HEK293 (cell line): ENCODE measurements around the gene ANKRD50.

Source experiments
- CTCF ChIA-PET: fragments of 350-600 bp; formaldehyde crosslinking; extraction: SDS; loops from one replicate; lab custom pipeline; 2021; ENCODE audit warnings: antibody characterized with exemption; lab: Yijun Ruan, JAX
- POLR2A ChIA-PET: fragments of 300-600 bp; formaldehyde crosslinking; extraction: SDS; loops from one replicate; lab custom pipeline; 2020; ENCODE audit warnings: antibody characterized with exemption, inconsistent platforms; lab: Yijun Ruan, JAX
- H3K27ac ChIP-seq: fragments of 200-500 bp; sonication (Bioruptor generic); 2 replicates; pipeline ENCODE4 v1.5.1; 2014; ENCODE audit warnings: low read depth, low read length, control low read depth, inconsistent platforms; ENCODE audit errors: extremely low read depth
- H3K36me3 ChIP-seq, 2 experiments: fragments of 200-500 bp in 1 of 2; sonication (Bioruptor generic) in 1 of 2; 1 replicate in 1 of 2; 2 replicates in 1 of 2; pipeline ENCODE4 v1.5.1; 2014 to 2017; ENCODE audit warnings: inconsistent platforms in 2 of 2, low read length in 2 of 2; ENCODE audit not compliant: control insufficient read depth in 2 of 2, insufficient read depth in 1 of 2
- H3K4me1 ChIP-seq: fragments of 200-500 bp; sonication (Bioruptor generic); 2 replicates; pipeline ENCODE4 v1.5.1; 2014; ENCODE audit warnings: mild to moderate bottlenecking, low read length, inconsistent platforms; ENCODE audit not compliant: control insufficient read depth, insufficient read depth
- H3K4me3 ChIP-seq: 2 replicates; pipeline ENCODE4 v1.5.1; 2011; ENCODE audit warnings: low read depth, mild to moderate bottlenecking, control low read depth, low read length, moderate library complexity
- H3K9me3 ChIP-seq: fragments of 200-500 bp; sonication (Bioruptor generic); 2 replicates; pipeline ENCODE4 v1.5.1; 2014; ENCODE audit warnings: low read depth, low read length, inconsistent platforms; ENCODE audit not compliant: control insufficient read depth, insufficient read depth
- BCL11A ChIP-seq: fragments of 450-650 bp; formaldehyde crosslinking; IDR thresholded peaks from 2 replicates; pipeline ENCODE4 v1.5.1; 2016; ENCODE audit warnings: low read depth, missing biosample characterization, missing genetic modification characterization
- GLIS2 ChIP-seq: fragments of 450-650 bp; formaldehyde crosslinking; IDR thresholded peaks from 2 replicates; pipeline ENCODE4 v1.5.1; 2016; ENCODE audit warnings: missing biosample characterization, missing genetic modification characterization
- KLF8 ChIP-seq: fragments of 450-650 bp; formaldehyde crosslinking; IDR thresholded peaks from 2 replicates; pipeline ENCODE4 v1.5.1; 2016; ENCODE audit warnings: missing biosample characterization, missing genetic modification characterization
- REPIN1 ChIP-seq: fragments of 450-650 bp; formaldehyde crosslinking; IDR thresholded peaks from 2 replicates; pipeline ENCODE4 v1.5.1; 2017; ENCODE audit warnings: missing biosample characterization, missing genetic modification characterization, low read depth
- SCRT1 ChIP-seq: fragments of 450-650 bp; formaldehyde crosslinking; IDR thresholded peaks from 2 replicates; pipeline ENCODE4 v1.5.1; 2016; ENCODE audit warnings: missing biosample characterization, missing genetic modification characterization, borderline replicate concordance
- SP3 ChIP-seq: fragments of 450-650 bp; formaldehyde crosslinking; IDR thresholded peaks from 2 replicates; pipeline ENCODE4 v1.5.1; 2016; ENCODE audit warnings: missing biosample characterization, missing genetic modification characterization
- ZBTB6 ChIP-seq: fragments of 450-650 bp; formaldehyde crosslinking; IDR thresholded peaks from 2 replicates; pipeline ENCODE4 v1.5.1; 2017; ENCODE audit warnings: missing biosample characterization, missing genetic modification characterization
- ZFP37 ChIP-seq: fragments of 450-650 bp; formaldehyde crosslinking; IDR thresholded peaks from 2 replicates; pipeline ENCODE4 v1.5.1; 2016; ENCODE audit warnings: missing biosample characterization, missing genetic modification characterization
- ZFP41 ChIP-seq: fragments of 450-650 bp; formaldehyde crosslinking; IDR thresholded peaks from 2 replicates; pipeline ENCODE4 v1.5.1; 2016; ENCODE audit warnings: missing biosample characterization, missing genetic modification characterization, borderline replicate concordance
- ZIC2 ChIP-seq: fragments of 450-650 bp; formaldehyde crosslinking; IDR thresholded peaks from 2 replicates; pipeline ENCODE4 v1.5.1; 2016; ENCODE audit warnings: missing biosample characterization, missing genetic modification characterization
- ZNF155 ChIP-seq: fragments of 450-650 bp; formaldehyde crosslinking; IDR thresholded peaks from 2 replicates; pipeline ENCODE4 v1.5.1; 2016; ENCODE audit warnings: missing biosample characterization, missing genetic modification characterization
- ZNF157 ChIP-seq: fragments of 450-650 bp; formaldehyde crosslinking; IDR thresholded peaks from 2 replicates; pipeline ENCODE4 v1.5.1; 2016; ENCODE audit warnings: missing biosample characterization, missing genetic modification characterization
- ZNF16 ChIP-seq: fragments of 450-650 bp; formaldehyde crosslinking; IDR thresholded peaks from 2 replicates; pipeline ENCODE4 v1.5.1; 2016; ENCODE audit warnings: low read depth, missing biosample characterization, missing genetic modification characterization
- ZNF221 ChIP-seq: fragments of 450-650 bp; formaldehyde crosslinking; IDR thresholded peaks from 2 replicates; pipeline ENCODE4 v1.5.1; 2017; ENCODE audit warnings: missing biosample characterization, missing genetic modification characterization, borderline replicate concordance
- ZNF350 ChIP-seq: fragments of 450-650 bp; formaldehyde crosslinking; IDR thresholded peaks from 2 replicates; pipeline ENCODE4 v1.5.0; 2017; ENCODE audit warnings: missing biosample characterization, mild to moderate bottlenecking, missing genetic modification characterization
- ZNF37A ChIP-seq: fragments of 450-650 bp; IDR thresholded peaks from 2 replicates; pipeline ENCODE4 v1.5.1; 2018; ENCODE audit warnings: missing biosample characterization, missing genetic modification characterization
- ZNF394 ChIP-seq: fragments of 450-650 bp; formaldehyde crosslinking; IDR thresholded peaks from 2 replicates; pipeline ENCODE4 v1.5.1; 2016; ENCODE audit warnings: missing biosample characterization, missing genetic modification characterization, mild to moderate bottlenecking, moderate library complexity, borderline replicate concordance
- ZNF398 ChIP-seq: fragments of 450-650 bp; formaldehyde crosslinking; IDR thresholded peaks from 2 replicates; pipeline ENCODE4 v1.5.1; 2017; ENCODE audit warnings: missing biosample characterization, missing genetic modification characterization
- ZNF449 ChIP-seq: fragments of 450-650 bp; formaldehyde crosslinking; IDR thresholded peaks from 2 replicates; pipeline ENCODE4 v1.5.1; 2017; ENCODE audit warnings: missing biosample characterization, mild to moderate bottlenecking, missing genetic modification characterization, moderate library complexity
- ZNF548 ChIP-seq: fragments of 450-650 bp; formaldehyde crosslinking; IDR thresholded peaks from 2 replicates; pipeline ENCODE4 v1.5.1; 2016; ENCODE audit warnings: missing biosample characterization, missing genetic modification characterization
- ZNF704 ChIP-seq: fragments of 450-650 bp; formaldehyde crosslinking; IDR thresholded peaks from 2 replicates; pipeline ENCODE4 v1.5.1; 2016; ENCODE audit warnings: missing biosample characterization, missing genetic modification characterization
- ZNF707 ChIP-seq: fragments of 450-650 bp; formaldehyde crosslinking; IDR thresholded peaks from 2 replicates; pipeline ENCODE4 v1.5.1; 2016; ENCODE audit warnings: missing biosample characterization, missing genetic modification characterization
- ZSCAN16 ChIP-seq: fragments of 450-650 bp; formaldehyde crosslinking; IDR thresholded peaks from 2 replicates; pipeline ENCODE4 v1.5.1; 2016; ENCODE audit warnings: missing biosample characterization, missing genetic modification characterization
- TF ChIP-seq, protein P1 (sequence below): sonication (generic); formaldehyde crosslinking; IDR thresholded peaks from 2 replicates; pipeline ENCODE4 v1.8.1; 2022; ENCODE audit warnings: mild to moderate bottlenecking, moderate library complexity, missing genetic modification reagents
- TF ChIP-seq, protein P2 (sequence below): fragments of 450-650 bp; formaldehyde crosslinking; optimal IDR thresholded peaks from 2 replicates; pipeline ENCODE3; 2016; ENCODE audit warnings: missing biosample characterization, mild to moderate bottlenecking, missing genetic modification characterization
- TF ChIP-seq, protein P3 (sequence below): fragments of 450-650 bp; formaldehyde crosslinking; IDR thresholded peaks from 2 replicates; pipeline ENCODE4 v1.5.1; 2016; ENCODE audit warnings: missing biosample characterization, missing genetic modification characterization

ANKRD50 gene

DNA sequence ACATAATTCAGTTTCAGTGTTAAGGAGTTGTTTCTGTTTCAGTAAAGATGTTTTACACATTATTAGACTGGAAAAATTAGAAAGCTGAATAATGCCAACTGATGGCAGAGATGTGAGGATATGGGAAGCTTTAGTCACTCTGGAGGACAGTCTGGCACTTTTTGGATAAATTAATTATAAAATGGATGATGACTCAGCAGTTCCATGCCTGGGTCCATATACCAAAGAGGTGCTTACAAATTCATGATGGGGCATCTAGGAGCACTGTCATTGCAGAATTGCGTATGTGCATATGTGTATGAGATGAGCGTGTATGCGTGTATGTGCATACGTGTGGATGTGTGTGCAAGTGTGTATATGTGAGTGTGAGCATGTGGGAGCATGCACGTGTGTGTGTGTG, 31.2 kb upstream of the ANKRD50 start:
- POLR2A ChIA-PET = no interaction called here
- Histone ChIP-seq H3K36me3 (no peaks in the 10 kb centered on the region), H3K4me1 (no peaks in the 10 kb centered on the region), H3K9me3 (no peaks in the 10 kb centered on the region)
- CTCF ChIA-PET = no interaction called here
- TF ChIP-seq ZNF221 = no peak
- TF ChIP-seq ZFP41 (tag by site-specific recombination) = no peak
- TF ChIP-seq SP3 (tag by site-specific recombination) = no peak
- no peak for TF ChIP-seq ZNF548
- TF ChIP-seq, protein P1, sequence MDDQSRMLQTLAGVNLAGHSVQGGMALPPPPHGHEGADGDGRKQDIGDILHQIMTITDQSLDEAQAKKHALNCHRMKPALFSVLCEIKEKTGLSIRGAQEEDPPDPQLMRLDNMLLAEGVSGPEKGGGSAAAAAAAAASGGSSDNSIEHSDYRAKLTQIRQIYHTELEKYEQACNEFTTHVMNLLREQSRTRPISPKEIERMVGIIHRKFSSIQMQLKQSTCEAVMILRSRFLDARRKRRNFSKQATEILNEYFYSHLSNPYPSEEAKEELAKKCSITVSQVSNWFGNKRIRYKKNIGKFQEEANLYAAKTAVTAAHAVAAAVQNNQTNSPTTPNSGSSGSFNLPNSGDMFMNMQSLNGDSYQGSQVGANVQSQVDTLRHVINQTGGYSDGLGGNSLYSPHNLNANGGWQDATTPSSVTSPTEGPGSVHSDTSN (CRISPR knock-in tag) = no peak
- no peak for TF ChIP-seq ZNF37A
- TF ChIP-seq ZNF704 (tag by site-specific recombination) = no peak
- no peak for TF ChIP-seq ZSCAN16
- TF ChIP-seq REPIN1 = no peak
- TF ChIP-seq BCL11A (tag by site-specific recombination) = no peak
- no peak for TF ChIP-seq ZNF157 (tag by site-specific recombination)
- no peak for TF ChIP-seq ZNF16 (tag by site-specific recombination)
- TF ChIP-seq, protein P2, sequence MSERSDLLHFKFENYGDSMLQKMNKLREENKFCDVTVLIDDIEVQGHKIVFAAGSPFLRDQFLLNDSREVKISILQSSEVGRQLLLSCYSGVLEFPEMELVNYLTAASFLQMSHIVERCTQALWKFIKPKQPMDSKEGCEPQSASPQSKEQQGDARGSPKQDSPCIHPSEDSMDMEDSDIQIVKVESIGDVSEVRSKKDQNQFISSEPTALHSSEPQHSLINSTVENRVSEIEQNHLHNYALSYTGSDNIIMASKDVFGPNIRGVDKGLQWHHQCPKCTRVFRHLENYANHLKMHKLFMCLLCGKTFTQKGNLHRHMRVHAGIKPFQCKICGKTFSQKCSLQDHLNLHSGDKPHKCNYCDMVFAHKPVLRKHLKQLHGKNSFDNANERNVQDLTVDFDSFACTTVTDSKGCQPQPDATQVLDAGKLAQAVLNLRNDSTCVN = no peak
- no peak for TF ChIP-seq ZNF394
- no peak for TF ChIP-seq ZFP37
- no peak for TF ChIP-seq ZNF398 (tag by site-specific recombination)
- TF ChIP-seq ZNF350 (tag by site-specific recombination) = no peak
- TF ChIP-seq, all 188 proteins: peak for 0
- Histone ChIP-seq H3K27ac (no peak overlapping the region), H3K4me3 (no peak overlapping the region)

DNA sequence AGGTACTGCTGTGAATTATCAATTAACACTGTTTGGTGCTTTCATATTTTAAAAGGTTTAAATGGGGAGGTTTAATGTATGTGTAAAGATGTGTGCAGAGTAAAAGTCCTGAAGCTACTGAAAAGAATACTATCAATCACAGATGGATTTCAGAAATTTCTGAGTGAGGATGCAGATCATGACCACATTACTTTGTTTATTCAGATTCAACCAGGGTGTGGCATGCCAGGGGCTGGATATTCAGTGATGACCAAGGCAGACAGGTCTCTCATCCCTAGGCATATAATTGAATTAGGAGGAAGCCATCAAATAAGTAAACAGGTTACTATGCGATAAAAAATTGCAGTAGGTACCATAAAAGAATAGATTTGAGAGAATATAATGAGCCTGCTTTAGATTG, 28.0 kb upstream of the ANKRD50 start:
- H3K9me3 ChIP-seq = no peaks in the 10 kb centered on the region
- POLR2A ChIA-PET = no interaction called here
- no peaks in the 10 kb centered on the region for H3K36me3 ChIP-seq
- no peak overlapping the region for H3K27ac ChIP-seq
- H3K4me1 ChIP-seq = no peaks in the 10 kb centered on the region
- H3K4me3 ChIP-seq = no peak overlapping the region
- CTCF ChIA-PET = no interaction called here
- TF ChIP-seq ZNF449 (tag by site-specific recombination) (no peak), GLIS2 (no peak), ZNF155 (tag by site-specific recombination) (no peak), KLF8 (tag by site-specific recombination) (no peak), ZNF548 (no peak), ZNF707 (no peak), ZIC2 (tag by site-specific recombination) (no peak), ZBTB6 (tag by site-specific recombination) (no peak), SCRT1 (tag by site-specific recombination) (no peak)
- TF ChIP-seq, protein P3, sequence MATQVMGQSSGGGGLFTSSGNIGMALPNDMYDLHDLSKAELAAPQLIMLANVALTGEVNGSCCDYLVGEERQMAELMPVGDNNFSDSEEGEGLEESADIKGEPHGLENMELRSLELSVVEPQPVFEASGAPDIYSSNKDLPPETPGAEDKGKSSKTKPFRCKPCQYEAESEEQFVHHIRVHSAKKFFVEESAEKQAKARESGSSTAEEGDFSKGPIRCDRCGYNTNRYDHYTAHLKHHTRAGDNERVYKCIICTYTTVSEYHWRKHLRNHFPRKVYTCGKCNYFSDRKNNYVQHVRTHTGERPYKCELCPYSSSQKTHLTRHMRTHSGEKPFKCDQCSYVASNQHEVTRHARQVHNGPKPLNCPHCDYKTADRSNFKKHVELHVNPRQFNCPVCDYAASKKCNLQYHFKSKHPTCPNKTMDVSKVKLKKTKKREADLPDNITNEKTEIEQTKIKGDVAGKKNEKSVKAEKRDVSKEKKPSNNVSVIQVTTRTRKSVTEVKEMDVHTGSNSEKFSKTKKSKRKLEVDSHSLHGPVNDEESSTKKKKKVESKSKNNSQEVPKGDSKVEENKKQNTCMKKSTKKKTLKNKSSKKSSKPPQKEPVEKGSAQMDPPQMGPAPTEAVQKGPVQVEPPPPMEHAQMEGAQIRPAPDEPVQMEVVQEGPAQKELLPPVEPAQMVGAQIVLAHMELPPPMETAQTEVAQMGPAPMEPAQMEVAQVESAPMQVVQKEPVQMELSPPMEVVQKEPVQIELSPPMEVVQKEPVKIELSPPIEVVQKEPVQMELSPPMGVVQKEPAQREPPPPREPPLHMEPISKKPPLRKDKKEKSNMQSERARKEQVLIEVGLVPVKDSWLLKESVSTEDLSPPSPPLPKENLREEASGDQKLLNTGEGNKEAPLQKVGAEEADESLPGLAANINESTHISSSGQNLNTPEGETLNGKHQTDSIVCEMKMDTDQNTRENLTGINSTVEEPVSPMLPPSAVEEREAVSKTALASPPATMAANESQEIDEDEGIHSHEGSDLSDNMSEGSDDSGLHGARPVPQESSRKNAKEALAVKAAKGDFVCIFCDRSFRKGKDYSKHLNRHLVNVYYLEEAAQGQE = no peak
